GM18499 (cell line): Measurements from ENCODE around the gene GALNT9.
"Not testable (repeated sequence)": the region's sequence is repeated elsewhere in the genome, so short reads cannot be mapped to it uniquely, and the experiment has no call there.

Experiments
- ATAC-seq: cut with Tn5 transposase; IDR thresholded peaks from one replicate; pipeline ENCODE4 v1.9.1; 2021; ENCODE audit warnings: moderate number of reproducible peaks; ENCODE audit not compliant: insufficient read depth, unreplicated experiment

GALNT9 gene

GRCh38 chr12:132154941-132155770, 174.2 kb downstream of the GALNT9 start:
- ATAC-seq: no peak

GRCh38 chr12:132154341-132154761, 175.0 kb downstream of the GALNT9 start:
- ATAC-seq: no peak

- ATAC-seq: no peak
Observed at GRCh38 chr12:132153501-132154340, 175.7 kb downstream of the GALNT9 start.

- ATAC-seq: no peak
Observed at GRCh38 chr12:132152953-132153352, 176.4 kb downstream of the GALNT9 start.

GRCh38 chr12:132152411-132152821, 177.0 kb downstream of the GALNT9 start:
- no peak for ATAC-seq

GRCh38 chr12:132151766-132152410, 177.5 kb downstream of the GALNT9 start:
- no peak for ATAC-seq

GRCh38 chr12:132151145-132151765, 178.1 kb downstream of the GALNT9 start:
- ATAC-seq: no peak

GRCh38 chr12:132150780-132151144, 178.6 kb downstream of the GALNT9 start:
- ATAC-seq: no peak

GRCh38 chr12:132149526-132149925, 179.9 kb downstream of the GALNT9 start:
- not testable (repeated sequence) for ATAC-seq

GRCh38 chr12:132148368-132149045, 180.9 kb downstream of the GALNT9 start:
- ATAC-seq: no peak

GRCh38 chr12:132147423-132148367, 181.7 kb downstream of the GALNT9 start:
- no peak for ATAC-seq

GRCh38 chr12:132146772-132147422, 182.5 kb downstream of the GALNT9 start:
- no peak for ATAC-seq
